AG09309 (cell line): ENCODE results near the gene UBB.
"Not testable (repeated sequence)": the region's sequence is repeated elsewhere in the genome, so short reads cannot be mapped to it uniquely, and the experiment has no call there.

ENCODE experiments used
- DNase-seq: peaks from one replicate; pipeline ENCODE4 v3.0.0-alpha.2; 2010; ENCODE audit warnings: low read depth
- H3K4me3 ChIP-seq: 2 replicates; pipeline ENCODE4 v1.5.1; 2011; ENCODE audit warnings: mild to moderate bottlenecking, low read depth, low read length, moderate library complexity; ENCODE audit not compliant: control insufficient read depth
- CTCF ChIP-seq: IDR thresholded peaks from 2 replicates; pipeline ENCODE4 v1.5.1; 2011; ENCODE audit warnings: mild to moderate bottlenecking, low read depth, low read length, inconsistent platforms; ENCODE audit not compliant: insufficient read depth, control insufficient read depth; ENCODE audit errors: missing control alignments

The UBB gene

GRCh38 chr17:16398270-16399267 lies 17.7 kb downstream of the UBB start:
- DNase-seq, result no peak
- TF ChIP-seq CTCF, result no peak
- H3K4me3 ChIP-seq, result no peak overlapping the region

GRCh38 chr17:16403847-16404246 lies 23.0 kb downstream of the UBB start:
- DNase-seq, H3K4me3 ChIP-seq: not testable (repeated sequence)

- DNase-seq, result no peak
- peak overlapping the region; percentile 56 for H3K4me3 ChIP-seq
- no peak for TF ChIP-seq CTCF
Observed at GRCh38 chr17:16406742-16407674, 26.1 kb downstream of the UBB start.

- TF ChIP-seq CTCF, result no peak
- no peak overlapping the region for H3K4me3 ChIP-seq
- DNase-seq, result no peak
Observed at GRCh38 chr17:16407911-16408588, 27.2 kb downstream of the UBB start.

GRCh38 chr17:16415031-16415924 lies 34.4 kb downstream of the UBB start, which contains the start of gene TRPV2:
TSS of gene TRPV2 (plus strand) at chr17:16415571. CDS start at chr17:16417669, 2,098 bp downstream.
- peak; percentile 13 for TF ChIP-seq CTCF
- no peak for DNase-seq
- no peak within 1 kb of the TSS for H3K4me3 ChIP-seq

GRCh38 chr17:16417399-16417798 lies 36.5 kb downstream of the UBB start:
- no peak for DNase-seq
- TF ChIP-seq CTCF, result no peak
- no peak overlapping the region for H3K4me3 ChIP-seq
